GM19324 (cell line): ENCODE data around the gene AJAP1.

Source experiments
- ATAC-seq: cut with Tn5 transposase; IDR thresholded peaks from one replicate; pipeline ENCODE4 v1.9.1; 2021; ENCODE audit warnings: mild to moderate bottlenecking, moderate library complexity; ENCODE audit not compliant: unreplicated experiment, low FRiP score

AJAP1 gene

DNA sequence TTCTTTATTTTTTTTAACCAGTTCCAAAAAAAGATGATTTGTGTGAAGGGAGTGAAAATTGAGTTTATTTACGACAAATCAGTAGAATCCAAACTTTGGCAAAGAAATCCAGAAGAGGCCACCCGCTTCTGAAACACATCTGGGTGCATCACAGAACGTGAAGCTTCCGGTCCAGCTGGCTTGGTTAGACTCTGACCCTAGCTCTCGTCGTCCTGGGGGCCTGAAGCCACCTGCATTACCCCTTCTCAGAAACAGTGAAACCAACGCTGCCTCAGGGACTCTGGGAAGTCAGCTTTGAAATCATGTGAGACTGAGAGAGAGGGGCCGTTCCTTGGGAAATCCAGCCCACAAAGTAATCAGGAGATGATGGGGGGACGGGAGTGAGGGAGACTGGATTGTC, 21.8 kb downstream of the AJAP1 start:
- ATAC-seq: no peak

DNA sequence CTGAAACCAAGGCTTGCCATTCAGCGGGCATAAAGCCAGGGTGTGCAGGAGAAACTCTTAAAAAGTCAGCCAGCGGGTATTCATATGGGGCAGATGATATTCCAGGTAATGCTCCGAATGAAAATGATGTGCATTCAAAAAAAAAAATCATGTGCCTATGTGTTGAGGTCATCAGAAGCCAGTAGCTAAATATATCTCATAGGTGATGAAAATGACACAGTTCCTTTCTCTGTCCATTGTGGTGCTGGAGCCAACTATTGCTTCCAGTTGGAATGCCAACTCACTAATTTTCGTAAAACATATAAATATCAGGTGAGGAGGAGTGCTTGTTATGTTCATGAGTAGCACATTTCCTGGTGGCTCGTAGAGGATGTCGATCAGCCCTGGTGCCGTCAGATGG, 23.2 kb downstream of the AJAP1 start:
- no peak for ATAC-seq

DNA sequence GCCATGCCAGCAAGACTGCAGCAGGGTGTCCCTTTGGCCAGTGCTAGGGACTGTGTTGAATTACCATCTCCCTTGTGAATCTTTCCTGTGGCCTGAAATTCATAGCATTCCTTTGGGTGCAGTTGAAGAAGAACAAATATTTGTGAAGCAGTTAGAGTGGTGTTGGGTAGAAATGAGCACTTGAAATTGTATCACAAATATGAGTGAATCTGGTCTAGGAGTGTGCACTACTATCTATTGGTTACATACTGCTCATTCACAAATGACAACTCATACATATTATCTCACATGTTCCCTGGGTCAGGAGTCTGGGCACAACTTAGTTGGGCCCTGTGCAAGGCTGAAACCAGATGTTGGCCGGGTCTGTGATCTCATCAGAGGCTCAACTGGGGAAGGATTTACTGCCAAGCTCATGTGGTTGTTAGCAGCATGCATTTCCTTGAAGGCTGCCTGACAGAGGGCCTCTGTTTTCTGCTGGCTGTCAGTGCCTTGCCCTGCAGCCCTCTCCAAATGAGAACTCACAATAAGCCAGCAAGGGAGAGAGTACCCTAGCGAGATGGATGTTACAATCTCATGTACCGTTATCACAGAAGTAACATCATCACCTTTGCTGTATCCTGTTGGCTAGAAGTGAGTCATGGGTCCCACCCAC, 23.8 kb downstream of the AJAP1 start:
- ATAC-seq: no peak

DNA sequence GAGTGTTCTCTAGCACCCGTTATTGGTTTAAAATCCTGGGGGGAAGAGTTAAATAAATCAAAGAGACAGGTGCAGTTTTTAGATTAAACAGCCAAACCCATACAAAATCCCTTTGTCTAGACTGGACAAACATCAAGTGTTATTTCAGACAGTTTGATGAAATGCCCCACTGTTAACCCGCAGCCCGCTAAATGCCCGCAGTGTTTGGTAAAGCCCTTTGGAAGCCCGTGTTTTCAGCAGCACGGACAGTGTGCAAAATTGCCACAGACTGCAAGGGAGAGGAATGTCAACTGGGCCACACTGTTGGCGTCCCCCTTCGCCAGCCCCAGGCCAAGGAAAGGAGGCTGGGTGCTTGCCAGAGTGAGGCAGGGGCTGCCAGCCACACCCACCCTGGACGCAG, 26.6 kb downstream of the AJAP1 start:
- ATAC-seq: no peak

DNA sequence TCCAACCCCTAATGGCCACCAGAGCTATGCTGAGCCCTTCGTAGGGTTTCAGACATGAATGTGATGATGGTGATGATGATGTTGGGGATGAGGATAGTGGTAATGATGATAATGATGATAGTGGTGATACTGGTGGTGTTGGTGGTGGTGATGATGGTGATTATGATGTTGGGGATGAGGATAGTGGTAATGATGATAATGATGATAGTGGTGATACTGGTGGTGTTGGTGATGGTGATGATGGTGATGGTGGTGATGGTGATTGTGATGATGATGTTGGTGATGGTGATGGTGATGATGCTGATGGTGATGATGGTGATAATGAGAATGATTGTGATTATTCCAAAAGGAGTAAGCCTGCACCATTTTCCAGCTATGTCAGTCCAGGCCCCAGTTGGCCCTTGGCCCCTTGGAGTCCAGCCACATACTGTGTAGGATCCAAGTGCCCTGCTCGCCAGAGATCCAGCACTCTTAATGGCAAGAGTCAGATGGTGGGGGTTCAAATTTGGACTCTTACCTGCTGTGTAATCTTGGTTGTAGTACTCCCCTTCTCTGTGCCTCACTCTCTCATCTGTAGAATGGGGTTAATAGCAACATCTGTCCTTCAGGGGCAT, 28.3 kb downstream of the AJAP1 start:
- no peak for ATAC-seq

DNA sequence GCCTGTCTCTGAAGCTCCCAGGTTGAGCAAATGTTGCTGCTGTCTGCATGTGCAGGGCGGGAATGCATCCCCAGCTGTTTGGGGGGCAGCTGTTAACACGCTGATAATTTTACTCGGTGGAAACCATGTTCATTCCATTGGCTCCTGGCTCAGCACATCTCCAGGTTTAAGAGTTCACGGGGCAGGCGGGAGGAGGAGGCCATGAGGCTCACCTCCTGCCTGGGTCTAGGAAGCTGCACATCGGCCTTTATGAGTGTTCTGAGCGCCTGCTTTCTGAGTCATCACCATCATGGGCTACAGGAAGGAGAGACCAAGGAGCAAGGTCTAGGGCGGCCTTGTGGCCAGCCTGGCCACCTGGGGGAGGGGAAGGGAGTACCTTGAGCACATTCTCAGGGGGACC, 29.7 kb downstream of the AJAP1 start:
- ATAC-seq: no peak

DNA sequence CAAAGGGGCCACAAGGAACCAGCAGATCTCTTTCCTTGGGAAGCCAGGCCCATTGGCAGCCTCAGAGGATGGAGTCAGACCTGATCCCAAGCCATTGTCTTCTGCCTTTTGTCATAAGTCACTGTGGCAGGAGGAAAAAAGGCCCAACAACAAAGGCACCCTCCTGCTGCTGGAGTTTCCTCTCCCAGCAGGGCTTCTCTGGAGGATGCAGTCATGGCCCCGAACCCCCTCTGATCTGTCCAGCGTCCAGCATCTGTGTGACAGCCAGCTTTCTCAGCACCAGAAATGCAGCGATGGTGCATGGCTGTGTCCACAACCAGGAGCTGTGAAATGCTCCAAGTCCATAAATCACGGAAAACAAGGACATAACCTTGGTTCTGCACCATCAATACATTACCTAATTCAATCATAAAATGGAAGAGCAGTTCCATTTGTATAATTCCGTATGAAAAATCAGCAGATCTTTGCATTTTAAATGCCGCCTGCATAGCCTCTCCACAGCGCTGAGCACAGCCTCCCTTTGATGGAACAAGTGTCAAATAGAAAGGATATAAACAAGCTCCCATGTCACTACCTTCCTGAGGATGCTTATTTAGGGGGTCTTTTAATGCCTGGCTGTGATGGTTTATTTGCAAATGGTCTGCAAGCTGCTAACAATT, 30.6 kb downstream of the AJAP1 start:
- ATAC-seq: no peak

DNA sequence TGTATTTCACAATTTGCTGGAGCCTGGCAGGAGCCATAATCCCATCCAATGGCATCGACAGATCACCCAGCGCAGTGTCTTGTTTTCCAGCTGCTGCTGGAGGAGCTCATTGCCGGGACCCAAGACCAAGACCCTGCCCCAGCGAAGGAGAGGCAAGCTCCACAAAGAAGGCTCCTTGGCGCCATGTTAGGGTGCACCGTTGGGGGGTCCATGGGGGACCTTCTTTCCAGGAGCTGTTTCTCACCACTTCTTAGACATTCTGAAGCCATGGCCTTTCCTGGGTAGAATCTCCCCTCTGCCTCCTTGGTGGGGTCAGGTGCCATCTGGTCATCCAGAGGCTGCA, 31.1 kb downstream of the AJAP1 start:
- no peak for ATAC-seq

DNA sequence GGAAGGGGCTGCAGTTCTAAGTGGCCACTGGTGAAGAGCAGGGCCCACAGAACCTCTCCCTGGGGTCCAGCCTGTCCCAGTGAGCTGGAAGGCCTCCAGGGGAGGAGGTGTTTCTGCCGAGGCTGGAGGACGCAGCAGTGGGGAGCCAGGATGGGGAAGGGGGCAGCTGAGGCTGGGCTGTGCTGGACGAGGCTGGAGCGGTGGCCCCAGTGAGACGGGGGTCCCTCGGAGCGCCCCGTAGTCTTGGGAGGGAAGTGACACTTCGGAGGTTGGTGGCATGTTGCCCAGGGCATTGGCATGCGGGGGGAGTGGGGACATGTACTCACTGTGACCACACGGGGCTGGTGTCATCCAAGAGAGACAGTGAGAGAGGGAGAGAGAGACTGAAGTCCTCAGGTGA, 33.5 kb downstream of the AJAP1 start:
- no peak for ATAC-seq

DNA sequence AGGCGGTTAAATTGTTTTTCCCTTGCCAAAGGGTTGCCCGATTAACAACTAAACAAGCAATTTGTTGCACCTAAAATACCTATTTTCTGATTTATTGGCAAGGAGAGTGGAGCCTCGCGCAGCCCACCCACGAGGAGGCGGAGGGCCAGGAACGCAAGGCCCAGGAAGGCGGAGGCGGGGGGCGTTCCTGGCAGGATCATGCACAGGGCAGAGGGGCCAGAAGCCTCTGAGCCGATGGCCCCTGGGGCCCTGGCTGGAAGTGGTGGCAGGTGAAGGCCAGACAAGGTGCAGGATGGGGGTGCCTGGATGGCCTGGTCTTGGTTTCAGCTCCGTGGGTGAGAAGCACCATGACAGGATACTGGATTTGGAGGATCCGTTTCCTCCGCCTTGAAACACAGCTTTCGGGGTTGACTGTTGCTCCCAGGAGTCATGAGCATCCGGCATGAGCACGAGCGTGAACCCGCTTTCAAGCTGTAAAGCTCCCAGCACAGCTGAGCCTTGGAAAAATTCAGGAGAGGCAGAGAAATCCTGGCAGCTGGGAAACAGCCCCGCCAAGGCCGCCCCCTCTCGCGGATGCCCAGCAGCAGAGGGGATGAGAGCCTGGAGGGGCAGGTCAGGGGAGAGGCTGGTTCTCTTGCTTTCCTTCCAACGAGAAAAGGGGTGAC, 35.0 kb downstream of the AJAP1 start:
- no peak for ATAC-seq

DNA sequence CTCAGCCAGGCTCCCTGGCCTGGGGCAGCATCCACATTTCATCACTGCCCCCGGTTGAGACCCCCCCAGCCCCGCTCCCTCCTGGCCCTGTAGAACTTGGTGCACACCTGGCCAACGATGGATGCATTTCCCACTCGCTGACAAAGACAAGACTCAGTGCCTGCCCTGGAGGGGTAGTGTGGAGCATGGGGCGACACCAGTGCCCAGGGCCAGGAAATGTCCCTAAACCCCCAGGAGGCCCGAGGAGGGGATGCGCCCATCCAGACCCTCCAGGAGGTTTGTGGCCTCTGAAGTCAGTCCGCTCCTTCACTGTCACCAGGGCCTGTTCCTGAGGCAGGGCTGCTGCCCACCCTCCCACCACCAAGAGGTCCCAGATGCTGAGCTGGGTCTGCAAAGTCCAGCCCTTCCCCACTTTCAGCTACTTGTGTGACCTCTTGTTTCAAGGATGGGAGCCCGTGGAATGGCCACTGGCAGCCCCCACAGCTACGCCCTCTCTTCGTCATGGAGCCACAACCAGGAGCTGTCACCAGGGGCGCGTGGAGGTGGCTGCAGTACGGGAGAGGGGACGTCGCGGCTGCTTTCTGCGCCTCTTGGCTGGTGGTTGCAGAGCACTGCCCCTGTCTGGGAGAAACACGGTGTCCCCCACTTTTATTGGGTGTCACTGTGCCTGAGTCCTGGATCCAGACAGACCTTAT, 35.7 kb downstream of the AJAP1 start:
- no peak for ATAC-seq

DNA sequence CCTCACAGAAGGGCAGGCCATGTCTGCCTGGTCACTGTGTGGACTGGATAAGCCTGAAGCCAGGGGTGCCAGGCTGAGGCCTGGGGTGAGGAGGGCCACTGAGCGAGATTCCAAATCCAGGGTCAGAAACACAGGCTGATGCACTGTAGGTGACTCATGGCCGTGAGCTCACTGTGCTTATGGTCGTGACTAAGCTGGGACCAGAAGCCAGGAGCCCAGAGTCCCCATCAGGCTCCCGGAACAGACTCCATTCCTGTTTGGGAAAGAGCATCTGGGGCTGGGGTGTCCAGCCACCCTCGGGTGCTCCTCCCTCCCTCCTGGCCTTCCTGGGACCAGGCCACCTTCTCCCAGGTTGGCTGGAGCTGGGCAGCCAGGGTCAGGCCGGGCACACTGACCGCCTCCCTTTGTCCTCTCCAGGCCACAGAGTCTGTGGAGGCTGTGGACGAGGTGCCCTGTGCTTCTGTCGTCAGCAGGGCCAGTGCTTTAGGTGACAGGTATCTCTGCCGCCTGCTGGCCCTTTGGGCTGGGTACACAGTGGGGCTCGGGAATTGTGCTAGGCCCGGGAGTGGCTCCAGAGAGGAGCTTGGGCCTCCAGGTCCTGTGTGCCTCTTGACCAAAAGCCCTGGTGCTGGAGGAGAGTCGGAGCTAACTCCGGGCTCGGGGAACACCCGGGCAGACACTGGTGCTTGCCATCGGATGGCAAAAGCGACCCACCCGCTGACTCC, 36.7 kb downstream of the AJAP1 start:
- no peak for ATAC-seq

DNA sequence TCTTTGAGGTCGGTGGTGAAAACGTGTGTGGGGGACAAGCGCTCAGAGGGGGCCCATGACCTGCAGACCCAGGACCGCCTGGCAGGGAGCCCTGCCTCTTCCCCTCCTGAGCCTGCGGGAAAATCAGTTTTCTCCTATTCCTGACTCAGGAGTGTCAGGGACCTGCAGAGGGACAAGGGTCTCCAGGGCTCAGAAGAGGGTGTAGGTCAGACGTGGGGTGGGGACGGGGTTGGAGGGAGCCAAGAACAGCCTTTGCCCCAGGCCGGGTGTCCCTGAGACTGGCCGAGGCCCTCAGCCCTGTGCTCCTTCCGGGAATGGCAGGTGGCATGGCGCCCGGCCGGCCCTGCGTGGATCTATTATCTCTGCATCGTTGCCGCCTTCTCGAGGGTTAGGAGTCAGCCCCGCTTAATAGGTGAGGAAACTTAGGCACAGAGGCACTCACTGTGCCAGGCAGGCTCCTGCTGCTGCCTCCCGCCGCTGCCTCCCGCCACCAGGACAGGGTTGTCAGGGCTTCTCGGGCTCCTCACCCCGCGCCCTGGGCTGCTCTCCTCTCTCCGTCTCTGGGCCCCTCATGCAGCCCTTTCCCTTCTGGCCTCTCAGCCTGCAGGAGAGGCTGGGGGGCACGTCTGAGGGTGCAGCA, 37.5 kb downstream of the AJAP1 start:
- no peak for ATAC-seq

DNA sequence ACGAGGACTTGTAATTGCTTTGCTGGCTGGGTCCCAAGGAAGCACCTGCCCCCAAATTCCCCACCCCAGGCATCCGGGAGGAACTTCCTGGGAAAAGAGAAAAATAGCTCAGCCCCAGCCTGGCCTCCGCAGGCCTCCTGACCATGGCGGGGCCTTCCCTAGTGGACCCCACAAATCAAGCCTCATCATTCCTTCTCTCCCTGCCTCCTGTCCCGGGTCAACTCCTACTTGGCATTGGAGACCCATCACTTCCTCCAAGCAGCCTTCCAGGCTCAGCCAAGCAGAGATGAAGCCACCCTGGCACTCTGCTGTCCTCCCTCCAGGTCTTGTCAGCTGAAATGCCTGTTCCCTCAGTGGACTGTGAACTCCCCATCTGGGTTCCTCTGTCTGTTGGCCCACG, 38.0 kb downstream of the AJAP1 start:
- ATAC-seq: no peak

DNA sequence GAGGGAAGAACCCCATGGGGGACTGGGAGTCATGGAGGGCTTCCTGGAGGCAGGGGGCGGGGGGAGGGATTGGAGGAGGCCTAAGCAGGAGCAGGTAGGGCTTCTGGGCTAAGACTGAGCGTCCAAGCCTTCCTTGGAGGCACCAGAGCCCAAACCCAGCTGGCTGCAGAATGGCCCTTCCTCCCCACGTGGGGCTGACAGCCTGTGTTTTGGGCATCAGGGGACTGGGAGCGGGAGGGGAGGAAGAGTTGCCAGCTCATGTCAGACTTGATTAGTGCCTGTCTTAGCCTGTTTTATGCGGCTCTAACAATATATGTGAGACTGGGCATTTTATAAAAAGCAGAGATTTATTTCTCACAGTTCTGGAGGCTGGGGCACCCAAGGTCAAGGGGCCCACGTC, 38.9 kb downstream of the AJAP1 start:
- ATAC-seq: no peak

DNA sequence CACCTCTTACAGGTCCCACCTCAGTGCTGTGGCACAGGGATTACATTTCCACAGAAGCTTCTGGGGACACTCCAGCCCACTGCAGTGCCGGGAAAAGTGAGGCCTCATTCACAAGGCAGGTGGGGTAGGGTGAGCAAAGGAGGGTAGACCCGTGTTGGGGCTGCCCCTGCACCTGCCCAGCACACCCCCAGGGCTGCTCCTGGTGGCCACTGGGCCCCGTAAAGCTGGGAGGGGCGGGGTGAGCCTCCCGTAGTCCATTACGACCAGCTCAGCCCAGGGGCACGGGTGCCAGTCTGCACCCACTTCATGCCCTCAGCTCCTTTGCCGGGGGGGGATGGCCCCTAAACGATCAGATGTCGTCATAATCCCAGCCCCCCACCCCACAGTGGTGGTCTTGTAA, 39.5 kb downstream of the AJAP1 start:
- ATAC-seq: no peak

DNA sequence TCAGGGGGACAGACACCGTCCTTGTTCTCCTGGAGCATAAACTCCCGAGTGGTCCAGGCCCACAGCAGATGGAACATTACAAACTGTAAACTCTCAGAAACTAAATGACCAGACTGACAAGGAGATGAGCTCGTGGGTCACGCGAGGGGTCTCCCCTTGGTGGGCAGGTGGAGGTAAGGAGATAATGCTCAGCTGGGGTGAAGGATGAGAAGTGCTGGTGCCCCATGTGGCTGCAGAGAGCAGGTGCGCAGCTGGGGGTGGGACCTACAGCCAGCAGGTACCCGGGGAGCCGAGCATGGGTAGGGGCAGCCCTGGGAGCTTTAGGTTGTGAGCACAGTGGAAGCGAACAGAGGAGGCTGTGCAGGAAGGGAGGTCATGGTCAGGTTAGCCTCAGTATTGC, 40.1 kb downstream of the AJAP1 start:
- ATAC-seq: no peak

DNA sequence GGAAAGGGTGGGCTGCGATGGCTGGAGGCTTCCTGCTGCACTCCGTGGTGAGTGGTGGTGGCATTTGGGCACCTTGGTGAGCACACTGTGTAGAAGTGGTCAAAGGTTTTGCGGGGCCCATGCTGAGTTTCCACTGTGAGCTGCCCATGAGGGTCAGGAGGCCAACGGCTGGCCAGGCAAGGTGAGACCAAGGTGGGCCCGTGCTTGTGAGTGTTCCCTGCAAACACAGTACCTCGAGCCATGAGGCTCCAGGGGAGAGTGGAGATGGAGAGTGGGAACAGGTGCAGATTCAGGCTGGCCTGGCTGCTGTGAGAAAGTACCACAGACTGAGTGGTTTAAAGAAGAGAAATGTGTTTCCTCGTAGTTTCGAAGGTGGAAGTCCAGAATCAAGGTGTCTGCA, 40.8 kb downstream of the AJAP1 start:
- no peak for ATAC-seq

DNA sequence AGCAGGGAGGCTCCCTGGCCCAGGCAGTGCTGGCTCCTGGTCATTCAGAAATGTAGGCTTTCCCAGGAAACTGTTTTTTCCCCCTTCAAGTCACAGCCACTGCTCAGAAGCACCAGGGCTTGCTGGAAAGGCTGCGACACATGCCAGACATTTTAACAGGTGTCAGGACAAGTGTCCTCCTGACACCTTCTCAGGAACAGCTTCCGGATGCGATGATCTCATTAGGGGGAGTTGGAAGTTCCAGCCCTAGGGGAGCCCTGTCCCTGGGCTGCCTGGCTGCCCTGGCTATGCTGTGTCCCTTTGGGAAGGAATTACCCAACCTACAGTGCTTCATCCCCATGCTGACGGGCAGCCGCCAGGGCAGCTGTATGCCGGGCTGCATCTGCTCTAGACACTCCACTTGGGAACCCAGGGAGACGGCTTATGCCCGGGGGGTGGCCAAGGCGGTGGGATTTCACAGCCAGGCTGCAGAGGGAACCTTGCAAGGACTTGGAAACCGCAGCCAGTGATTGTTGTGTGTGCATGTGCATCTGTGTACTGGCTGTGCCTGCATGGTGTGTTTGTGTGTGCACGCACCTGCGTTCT, 41.8 kb downstream of the AJAP1 start:
- ATAC-seq: no peak

DNA sequence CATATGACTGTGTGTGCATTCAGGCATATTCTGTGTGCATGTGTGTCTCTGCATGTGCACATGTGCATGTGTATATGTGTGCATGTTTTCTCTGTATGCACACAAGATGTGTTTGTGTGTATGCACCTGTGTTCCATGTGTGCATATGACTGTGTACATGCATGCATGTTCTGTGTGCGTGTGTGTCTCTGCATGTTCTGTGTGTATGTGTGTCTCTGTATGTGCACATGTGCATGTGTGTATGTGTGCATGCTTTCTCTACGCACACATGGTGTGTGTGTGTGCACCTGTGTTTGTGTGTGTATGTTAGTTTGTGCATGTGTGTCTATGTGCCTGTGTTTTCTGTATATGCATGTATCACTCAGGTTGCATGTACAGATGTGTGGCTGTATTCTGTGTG, 42.3 kb downstream of the AJAP1 start:
- ATAC-seq: no peak
